Measurements from ENCODE around the gene GTF2A1L.

GTF2A1L gene

GRCh38 chr2:48574353-48575287 lies 43.0 kb upstream of the GTF2A1L start:
- Histone ChIP-seq H3K27me3 (ENCODE audit: insufficient read depth, low read depth) (no peaks in the 10 kb centered on the region), H3K4me1 (ENCODE audit: low read depth, poor library complexity, severe bottlenecking) (peaks cover 5% of the 10 kb centered on the region), H3K9ac (no peak overlapping the region), H3K4me3 (IDR thresholded peaks at IDR 0.05; ENCODE audit: insufficient read depth, low read depth, low read length) (no peak overlapping the region), H4K20me1 (ENCODE audit: insufficient read depth) (no peaks in the 10 kb centered on the region), H3K79me2 (ENCODE audit: insufficient read depth, low read depth) (no peaks in the 10 kb centered on the region), H2AFZ (ENCODE audit: low read depth) (no peak overlapping the region), H3K36me3 (ENCODE audit: insufficient read depth) (no peaks in the 10 kb centered on the region), H3K4me2 (no peak overlapping the region), H3K27ac (no peak overlapping the region)
- no peak for TF ChIP-seq CTCF (conservative IDR thresholded peaks at IDR 0.05; ENCODE audit: low read depth, low read length)

DNA sequence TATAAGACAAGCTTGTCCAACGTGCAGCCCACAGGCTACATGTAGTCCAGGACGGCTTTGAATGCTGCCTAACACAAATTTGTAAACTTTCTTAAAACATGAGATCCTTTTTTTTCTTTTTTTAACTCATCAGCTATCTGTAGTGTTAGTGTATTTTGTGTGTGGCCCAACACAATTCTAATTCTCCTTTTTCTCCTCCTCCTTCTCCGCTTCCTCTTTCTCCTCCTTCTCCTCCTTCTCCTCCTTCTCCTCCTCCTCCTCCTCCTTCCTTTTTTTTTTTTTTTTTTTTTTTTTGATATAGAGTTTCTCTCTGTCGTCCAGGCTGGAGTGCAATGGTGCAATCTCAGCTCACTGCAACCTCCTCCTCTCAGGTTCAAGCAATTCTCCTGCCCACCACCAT lies 39.3 kb upstream of the GTF2A1L start:
- H3K4me3 ChIP-seq (IDR thresholded peaks at IDR 0.05; ENCODE audit: insufficient read depth, low read depth, low read length), result no peak overlapping the region
- H3K27me3 ChIP-seq (ENCODE audit: insufficient read depth, low read depth), result no peaks in the 10 kb centered on the region
- no peaks in the 10 kb centered on the region for H3K79me2 ChIP-seq (ENCODE audit: insufficient read depth, low read depth)
- H3K9ac ChIP-seq, result no peak overlapping the region
- H3K36me3 ChIP-seq (ENCODE audit: insufficient read depth), result no peaks in the 10 kb centered on the region
- TF ChIP-seq CTCF (conservative IDR thresholded peaks at IDR 0.05; ENCODE audit: low read depth, low read length), result no peak
- H3K27ac ChIP-seq, result no peak overlapping the region
- peaks cover 5% of the 10 kb centered on the region for H3K4me1 ChIP-seq (ENCODE audit: low read depth, poor library complexity, severe bottlenecking)
- H2AFZ ChIP-seq (ENCODE audit: low read depth), result no peak overlapping the region
- H4K20me1 ChIP-seq (ENCODE audit: insufficient read depth), result no peaks in the 10 kb centered on the region
- H3K4me2 ChIP-seq, result no peak overlapping the region

DNA sequence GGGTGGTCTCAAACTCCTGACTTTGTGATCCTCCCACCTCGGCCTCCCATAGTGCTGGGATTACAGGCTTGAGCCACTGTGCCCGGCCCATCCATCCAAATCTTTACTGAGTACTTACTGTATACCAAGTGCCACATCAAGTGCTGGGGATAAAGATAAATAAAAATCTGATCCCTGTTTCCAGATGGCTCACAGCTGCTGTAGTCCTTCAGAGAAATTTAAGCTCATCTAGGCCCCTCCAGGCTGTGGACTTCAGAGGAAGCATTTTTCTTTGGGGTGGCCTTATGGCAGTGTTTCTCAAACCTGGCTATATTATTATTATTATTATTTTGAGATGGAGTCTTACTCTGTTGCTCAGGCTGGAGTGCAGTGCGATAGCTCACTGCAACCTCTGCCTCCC lies 33.7 kb upstream of the GTF2A1L start:
- Histone ChIP-seq H3K4me3 (IDR thresholded peaks at IDR 0.05; ENCODE audit: insufficient read depth, low read depth, low read length) (no peak overlapping the region), H3K4me1 (ENCODE audit: low read depth, poor library complexity, severe bottlenecking) (no peaks in the 10 kb centered on the region), H3K79me2 (ENCODE audit: insufficient read depth, low read depth) (no peaks in the 10 kb centered on the region), H3K27ac (no peak overlapping the region), H3K4me2 (no peak overlapping the region), H3K9ac (no peak overlapping the region), H3K36me3 (ENCODE audit: insufficient read depth) (no peaks in the 10 kb centered on the region), H3K27me3 (ENCODE audit: insufficient read depth, low read depth) (no peaks in the 10 kb centered on the region), H2AFZ (ENCODE audit: low read depth) (no peak overlapping the region), H4K20me1 (ENCODE audit: insufficient read depth) (no peaks in the 10 kb centered on the region)
- no peak for TF ChIP-seq CTCF (conservative IDR thresholded peaks at IDR 0.05; ENCODE audit: low read depth, low read length)

GRCh38 chr2:48584551-48584950 lies 33.1 kb upstream of the GTF2A1L start:
- H3K79me2 ChIP-seq (ENCODE audit: insufficient read depth, low read depth), result no peaks in the 10 kb centered on the region
- H3K27me3 ChIP-seq (ENCODE audit: insufficient read depth, low read depth), result no peaks in the 10 kb centered on the region
- H3K4me2 ChIP-seq, result no peak overlapping the region
- H2AFZ ChIP-seq (ENCODE audit: low read depth), result no peak overlapping the region
- H3K36me3 ChIP-seq (ENCODE audit: insufficient read depth), result no peaks in the 10 kb centered on the region
- H3K27ac ChIP-seq, result no peak overlapping the region
- no peak overlapping the region for H3K4me3 ChIP-seq (IDR thresholded peaks at IDR 0.05; ENCODE audit: insufficient read depth, low read depth, low read length)
- no peak for TF ChIP-seq CTCF (conservative IDR thresholded peaks at IDR 0.05; ENCODE audit: low read depth, low read length)
- H3K4me1 ChIP-seq (ENCODE audit: low read depth, poor library complexity, severe bottlenecking), result no peaks in the 10 kb centered on the region
- H3K9ac ChIP-seq, result no peak overlapping the region
- H4K20me1 ChIP-seq (ENCODE audit: insufficient read depth), result no peaks in the 10 kb centered on the region

All from KMS-11 (cell line).